K562 (cell line): ENCODE measurements around the gene ATP9B. TPM values are rescaled to one million over a fixed set of nuclear protein-coding genes. Genes with fewer than 3 reads are reported as not detected.

Experiments
- ELF2 ChIP-seq: fragments of 250-450 bp; sonication (Bioruptor Pico); IDR thresholded peaks from 2 replicates; pipeline ENCODE4 v1.5.0; 2021; ENCODE audit warnings: mild to moderate bottlenecking
- HDAC3 ChIP-seq: fragments of 450-650 bp; IDR thresholded peaks from 2 replicates; pipeline ENCODE4 v1.6.1; 2018; ENCODE audit warnings: borderline replicate concordance, mild to moderate bottlenecking, moderate library complexity; ENCODE audit not compliant: partially characterized antibody
- KAT7 ChIP-seq: sonication (generic); formaldehyde crosslinking; IDR thresholded peaks from 2 replicates; pipeline ENCODE4 v1.8.0; 2022; ENCODE audit warnings: missing genetic modification reagents, mild to moderate bottlenecking, borderline replicate concordance
- SMARCB1 ChIP-seq: IDR thresholded peaks from 2 replicates; pipeline ENCODE4 v1.6.1; 2011; ENCODE audit warnings: improper control_type of control experiment, low read depth; ENCODE audit not compliant: insufficient read length
- ZKSCAN1 ChIP-seq: fragments of 150-350 bp; IDR thresholded peaks from 2 replicates; pipeline ENCODE4 v1.6.1; 2016; ENCODE audit warnings: low read depth, low read length
- polyA plus RNA-seq, 8 experiments: library from polyadenylated mRNA; depleted of rRNA in 4 of 8; stranded (reverse) in 5 of 8; unstranded in 3 of 8; fragments of >200 nt; fragmentation: Nextera tagmentation in 2 of 8; fragmentation: Illumina TruSeq in 1 of 8; extraction: Ambion mirVana in 2 of 8; extraction: Trizol in 1 of 8; gene quantifications; 2 replicates each; pipeline versions ENCODE4 v1.2.1 to v1.2.3, GENCODE V29; 2011 to 2014; ENCODE audit warnings: inconsistent platforms in 1 of 8, missing spikeins in 1 of 8
- total RNA-seq, 7 experiments: library from RNA; depleted of rRNA in 6 of 7; stranded (reverse); fragments of >200 nt in 6 of 7; fragmentation: Illumina TruSeq in 2 of 7; extraction: Trizol in 2 of 7; gene quantifications; 2 replicates each; pipeline versions ENCODE4 v1.2.1 to v1.2.3, GENCODE V29; 2011 to 2021; ENCODE audit warnings: low replicate concordance in 1 of 7
- TF ChIP-seq, protein P1 (sequence below): fragments of 450-650 bp; IDR thresholded peaks from 2 replicates; pipeline ENCODE4 v1.6.1; 2016; ENCODE audit warnings: borderline replicate concordance
- TF ChIP-seq, protein P2 (sequence below): fragments of 250-450 bp; sonication (Bioruptor Pico); IDR thresholded peaks from 2 replicates; pipeline ENCODE4 v1.5.0; 2020; ENCODE audit warnings: mild to moderate bottlenecking
- TF ChIP-seq, protein P3 (sequence below): sonication (generic); formaldehyde crosslinking; IDR thresholded peaks from 2 replicates; pipeline ENCODE4 v1.8.0; 2023; ENCODE audit warnings: mild to moderate bottlenecking, missing genetic modification reagents
- TF ChIP-seq, protein P4 (sequence below): fragments of 450-650 bp; IDR thresholded peaks from 2 replicates; pipeline ENCODE4 v1.6.1; 2016; ENCODE audit warnings: low read depth, mild to moderate bottlenecking, moderate library complexity

ATP9B gene
- total and polyA plus RNA-seq, 9 of the 15 experiments (the other 6 are each of a cell fraction or from before 2014, with no cell fraction given): 0.66 to 13.2 (median 7.9) TPM

DNA sequence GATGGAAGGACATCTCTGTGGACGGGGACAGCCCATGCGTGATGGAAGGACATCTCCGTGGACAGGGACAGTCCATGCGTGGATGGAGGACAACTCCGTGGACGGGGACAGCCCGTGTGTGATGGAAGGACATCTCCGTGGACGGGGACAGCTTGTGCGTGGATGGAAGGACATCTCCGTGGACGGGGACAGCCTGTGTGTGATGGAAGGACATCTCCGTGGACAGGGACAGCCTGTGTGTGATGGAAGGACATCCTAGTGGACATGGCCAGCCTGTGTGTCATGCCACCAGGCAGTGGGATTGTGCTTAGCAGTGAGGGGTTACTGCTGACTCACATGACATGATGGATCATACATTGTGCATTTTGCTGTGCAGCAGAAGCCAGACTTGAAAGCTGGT lies 296.5 kb downstream of the ATP9B start (continued):
- TF ChIP-seq, protein P1, sequence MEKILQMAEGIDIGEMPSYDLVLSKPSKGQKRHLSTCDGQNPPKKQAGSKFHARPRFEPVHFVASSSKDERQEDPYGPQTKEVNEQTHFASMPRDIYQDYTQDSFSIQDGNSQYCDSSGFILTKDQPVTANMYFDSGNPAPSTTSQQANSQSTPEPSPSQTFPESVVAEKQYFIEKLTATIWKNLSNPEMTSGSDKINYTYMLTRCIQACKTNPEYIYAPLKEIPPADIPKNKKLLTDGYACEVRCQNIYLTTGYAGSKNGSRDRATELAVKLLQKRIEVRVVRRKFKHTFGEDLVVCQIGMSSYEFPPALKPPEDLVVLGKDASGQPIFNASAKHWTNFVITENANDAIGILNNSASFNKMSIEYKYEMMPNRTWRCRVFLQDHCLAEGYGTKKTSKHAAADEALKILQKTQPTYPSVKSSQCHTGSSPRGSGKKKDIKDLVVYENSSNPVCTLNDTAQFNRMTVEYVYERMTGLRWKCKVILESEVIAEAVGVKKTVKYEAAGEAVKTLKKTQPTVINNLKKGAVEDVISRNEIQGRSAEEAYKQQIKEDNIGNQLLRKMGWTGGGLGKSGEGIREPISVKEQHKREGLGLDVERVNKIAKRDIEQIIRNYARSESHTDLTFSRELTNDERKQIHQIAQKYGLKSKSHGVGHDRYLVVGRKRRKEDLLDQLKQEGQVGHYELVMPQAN: no peak
- TF ChIP-seq KAT7 (CRISPR knock-in tag) (no peak), ELF2 (CRISPR knock-in tag) (no peak), SMARCB1 (no peak), HDAC3 (no peak), ZKSCAN1 (no peak)
- TF ChIP-seq, protein P2, sequence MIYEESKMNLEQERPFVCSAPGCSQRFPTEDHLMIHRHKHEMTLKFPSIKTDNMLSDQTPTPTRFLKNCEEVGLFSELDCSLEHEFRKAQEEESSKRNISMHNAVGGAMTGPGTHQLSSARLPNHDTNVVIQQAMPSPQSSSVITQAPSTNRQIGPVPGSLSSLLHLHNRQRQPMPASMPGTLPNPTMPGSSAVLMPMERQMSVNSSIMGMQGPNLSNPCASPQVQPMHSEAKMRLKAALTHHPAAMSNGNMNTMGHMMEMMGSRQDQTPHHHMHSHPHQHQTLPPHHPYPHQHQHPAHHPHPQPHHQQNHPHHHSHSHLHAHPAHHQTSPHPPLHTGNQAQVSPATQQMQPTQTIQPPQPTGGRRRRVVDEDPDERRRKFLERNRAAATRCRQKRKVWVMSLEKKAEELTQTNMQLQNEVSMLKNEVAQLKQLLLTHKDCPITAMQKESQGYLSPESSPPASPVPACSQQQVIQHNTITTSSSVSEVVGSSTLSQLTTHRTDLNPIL (CRISPR knock-in tag): no peak
- TF ChIP-seq, protein P3, sequence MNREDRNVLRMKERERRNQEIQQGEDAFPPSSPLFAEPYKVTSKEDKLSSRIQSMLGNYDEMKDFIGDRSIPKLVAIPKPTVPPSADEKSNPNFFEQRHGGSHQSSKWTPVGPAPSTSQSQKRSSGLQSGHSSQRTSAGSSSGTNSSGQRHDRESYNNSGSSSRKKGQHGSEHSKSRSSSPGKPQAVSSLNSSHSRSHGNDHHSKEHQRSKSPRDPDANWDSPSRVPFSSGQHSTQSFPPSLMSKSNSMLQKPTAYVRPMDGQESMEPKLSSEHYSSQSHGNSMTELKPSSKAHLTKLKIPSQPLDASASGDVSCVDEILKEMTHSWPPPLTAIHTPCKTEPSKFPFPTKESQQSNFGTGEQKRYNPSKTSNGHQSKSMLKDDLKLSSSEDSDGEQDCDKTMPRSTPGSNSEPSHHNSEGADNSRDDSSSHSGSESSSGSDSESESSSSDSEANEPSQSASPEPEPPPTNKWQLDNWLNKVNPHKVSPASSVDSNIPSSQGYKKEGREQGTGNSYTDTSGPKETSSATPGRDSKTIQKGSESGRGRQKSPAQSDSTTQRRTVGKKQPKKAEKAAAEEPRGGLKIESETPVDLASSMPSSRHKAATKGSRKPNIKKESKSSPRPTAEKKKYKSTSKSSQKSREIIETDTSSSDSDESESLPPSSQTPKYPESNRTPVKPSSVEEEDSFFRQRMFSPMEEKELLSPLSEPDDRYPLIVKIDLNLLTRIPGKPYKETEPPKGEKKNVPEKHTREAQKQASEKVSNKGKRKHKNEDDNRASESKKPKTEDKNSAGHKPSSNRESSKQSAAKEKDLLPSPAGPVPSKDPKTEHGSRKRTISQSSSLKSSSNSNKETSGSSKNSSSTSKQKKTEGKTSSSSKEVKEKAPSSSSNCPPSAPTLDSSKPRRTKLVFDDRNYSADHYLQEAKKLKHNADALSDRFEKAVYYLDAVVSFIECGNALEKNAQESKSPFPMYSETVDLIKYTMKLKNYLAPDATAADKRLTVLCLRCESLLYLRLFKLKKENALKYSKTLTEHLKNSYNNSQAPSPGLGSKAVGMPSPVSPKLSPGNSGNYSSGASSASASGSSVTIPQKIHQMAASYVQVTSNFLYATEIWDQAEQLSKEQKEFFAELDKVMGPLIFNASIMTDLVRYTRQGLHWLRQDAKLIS: no peak
- TF ChIP-seq, protein P4, sequence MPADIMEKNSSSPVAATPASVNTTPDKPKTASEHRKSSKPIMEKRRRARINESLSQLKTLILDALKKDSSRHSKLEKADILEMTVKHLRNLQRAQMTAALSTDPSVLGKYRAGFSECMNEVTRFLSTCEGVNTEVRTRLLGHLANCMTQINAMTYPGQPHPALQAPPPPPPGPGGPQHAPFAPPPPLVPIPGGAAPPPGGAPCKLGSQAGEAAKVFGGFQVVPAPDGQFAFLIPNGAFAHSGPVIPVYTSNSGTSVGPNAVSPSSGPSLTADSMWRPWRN: no peak
- TF ChIP-seq, all 486 proteins: peak for 0
